GM21717 (cell line): Measurements from ENCODE around the gene EIF3L.

Experiments
- ATAC-seq: cut with Tn5 transposase; IDR thresholded peaks from one replicate; pipeline ENCODE4 v1.9.1; 2021; ENCODE audit warnings: mild to moderate bottlenecking, moderate library complexity; ENCODE audit not compliant: unreplicated experiment

The EIF3L gene

DNA sequence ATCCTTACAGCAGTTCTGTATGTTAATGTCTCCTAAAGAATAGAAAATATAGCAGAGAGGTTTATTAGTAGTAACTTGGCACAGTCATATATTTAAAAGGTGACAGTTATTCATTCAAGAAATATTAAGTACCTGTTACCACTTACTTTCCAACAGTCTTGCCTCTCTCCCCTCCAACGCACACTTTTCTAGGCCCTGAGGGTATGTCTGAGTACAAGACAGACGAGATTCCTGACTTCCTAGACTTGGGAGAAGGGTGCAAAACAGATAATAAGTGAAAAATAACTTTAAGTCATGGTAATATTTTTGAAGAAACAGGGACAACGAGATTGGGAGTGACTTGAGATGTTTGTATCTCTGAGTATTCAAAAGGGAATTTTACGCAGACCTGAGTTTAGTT lies 1.6 kb downstream of the EIF3L start:
- no peak for ATAC-seq

DNA sequence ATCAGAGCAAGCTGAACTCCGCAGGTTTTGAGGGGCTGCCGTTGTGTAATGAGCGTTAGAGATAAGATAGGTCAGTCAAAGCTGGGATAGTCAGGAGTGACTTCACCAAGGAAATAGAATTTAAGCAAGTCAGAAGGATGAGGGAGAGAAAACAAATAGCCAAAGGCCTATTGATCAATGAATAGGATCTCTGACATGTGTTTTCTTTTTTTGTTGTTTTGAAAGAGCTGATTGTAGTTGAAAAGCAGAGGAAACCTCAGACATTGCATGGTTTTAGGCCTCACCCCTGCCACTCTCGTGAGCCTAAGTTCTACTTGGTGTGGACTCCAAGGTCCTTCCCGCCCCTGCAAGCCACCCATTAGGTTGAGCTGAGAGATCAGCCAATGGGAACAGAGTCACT lies 3.2 kb downstream of the EIF3L start:
- ATAC-seq, result no peak

DNA sequence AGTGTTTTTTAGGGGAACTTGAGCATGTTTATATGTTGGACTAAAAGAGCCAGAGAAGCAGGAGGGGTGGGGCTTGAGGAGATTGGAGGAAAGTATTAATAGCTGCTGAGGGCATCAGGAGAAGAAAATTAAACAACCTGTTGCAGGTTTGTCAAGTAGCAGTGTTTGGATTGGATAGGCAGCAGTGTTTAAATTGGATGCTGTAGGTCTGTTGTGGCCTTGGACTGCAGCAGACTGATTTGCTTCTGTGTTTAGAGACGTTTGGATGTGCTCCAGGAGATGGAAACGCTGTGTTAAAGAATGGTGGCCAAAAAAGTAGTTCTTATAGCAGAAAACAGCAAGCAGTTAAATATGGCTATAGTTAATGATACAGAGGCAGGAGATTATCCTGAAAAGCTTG lies 5.7 kb downstream of the EIF3L start:
- ATAC-seq, result no peak

DNA sequence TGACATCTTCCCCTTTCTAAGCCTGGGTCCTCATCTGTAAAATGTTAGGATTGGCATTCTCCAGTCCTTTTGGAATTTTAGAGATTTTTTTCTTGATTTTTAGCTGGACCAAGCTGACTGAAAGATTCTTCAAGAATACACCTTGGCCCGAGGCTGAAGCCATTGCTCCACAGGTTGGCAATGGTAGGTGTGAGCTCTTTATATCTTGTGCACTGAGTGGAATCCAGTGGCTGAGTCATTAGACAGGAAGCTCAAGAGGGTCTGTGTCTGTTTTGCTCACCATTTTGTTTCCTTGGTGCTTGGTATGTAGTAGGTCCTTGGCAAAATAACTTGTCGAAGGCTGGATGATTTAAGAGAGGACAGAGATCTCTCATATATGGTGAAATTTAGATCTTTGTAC lies 6.2 kb downstream of the EIF3L start:
- no peak for ATAC-seq

DNA sequence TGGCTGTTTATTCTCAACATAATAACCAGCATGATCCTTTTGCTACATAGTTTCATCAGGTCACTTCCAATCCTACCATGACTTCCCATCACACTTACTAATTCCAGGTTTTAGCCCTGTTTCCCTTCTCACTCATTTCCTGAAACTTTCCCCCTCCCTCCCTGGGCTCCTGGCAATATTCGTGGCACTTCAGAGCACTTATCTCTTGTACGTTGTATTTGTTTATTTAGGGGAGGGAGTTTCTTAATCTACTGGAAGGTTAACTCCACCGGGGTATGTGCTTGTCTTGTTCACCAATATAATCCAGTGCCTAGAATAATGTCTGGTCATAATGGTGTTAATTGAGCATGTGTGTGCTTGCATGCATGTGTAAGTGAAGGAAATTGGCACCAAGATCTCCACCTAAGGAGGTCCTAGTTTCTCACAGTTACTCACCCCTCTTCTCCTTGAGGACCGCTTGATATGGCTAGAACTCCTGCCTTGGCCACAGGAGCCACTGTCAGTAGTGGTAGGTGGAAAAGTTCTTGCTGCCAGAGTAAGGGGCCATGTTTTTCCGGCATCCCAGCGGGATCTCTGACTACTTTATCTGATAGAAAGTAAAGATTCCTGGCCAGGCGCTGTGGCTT lies 11.7 kb downstream of the EIF3L start:
- ATAC-seq, result no peak

DNA sequence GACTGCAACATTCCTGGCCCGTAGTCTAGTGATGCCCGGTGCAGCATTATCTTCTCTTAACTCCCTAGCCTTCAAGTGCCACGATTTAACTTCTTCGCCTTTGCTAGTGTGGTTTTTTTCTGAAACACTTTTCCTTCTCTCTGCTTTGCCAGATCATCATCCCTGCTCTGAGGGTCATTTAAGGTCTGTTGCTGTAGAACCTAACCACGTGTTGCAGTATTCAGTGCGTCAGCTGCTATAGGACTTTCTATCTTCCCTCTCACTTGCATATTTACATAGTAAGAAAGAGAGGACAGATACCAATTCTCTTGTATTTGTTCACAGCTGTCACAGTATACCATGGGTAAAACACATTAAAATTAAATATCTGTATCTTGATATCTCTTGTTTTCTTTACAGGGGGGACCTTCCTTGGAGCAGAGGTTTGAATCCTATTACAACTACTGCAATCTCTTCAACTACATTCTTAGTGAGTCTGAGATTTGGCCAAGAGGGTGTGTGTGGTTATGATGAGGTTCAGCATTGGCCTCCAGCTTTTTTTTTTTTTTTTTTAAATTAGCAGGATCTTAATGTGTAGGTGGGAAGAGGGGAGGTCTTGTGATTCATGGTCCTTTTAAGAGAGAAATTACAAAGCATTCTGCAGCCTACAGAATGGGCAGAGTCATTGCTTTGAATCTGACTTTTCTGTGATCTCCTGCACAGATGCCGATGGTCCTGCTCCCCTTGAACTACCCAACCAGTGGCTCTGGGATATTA lies 13.5 kb downstream of the EIF3L start:
- ATAC-seq, result no peak

- ATAC-seq, result no peak
These were observed 16.3 kb downstream of the EIF3L start for GRCh38 chr22:37865510-37865909.

- ATAC-seq, result no peak
These were observed 21.1 kb downstream of the EIF3L start for GRCh38 chr22:37870273-37870672.

DNA sequence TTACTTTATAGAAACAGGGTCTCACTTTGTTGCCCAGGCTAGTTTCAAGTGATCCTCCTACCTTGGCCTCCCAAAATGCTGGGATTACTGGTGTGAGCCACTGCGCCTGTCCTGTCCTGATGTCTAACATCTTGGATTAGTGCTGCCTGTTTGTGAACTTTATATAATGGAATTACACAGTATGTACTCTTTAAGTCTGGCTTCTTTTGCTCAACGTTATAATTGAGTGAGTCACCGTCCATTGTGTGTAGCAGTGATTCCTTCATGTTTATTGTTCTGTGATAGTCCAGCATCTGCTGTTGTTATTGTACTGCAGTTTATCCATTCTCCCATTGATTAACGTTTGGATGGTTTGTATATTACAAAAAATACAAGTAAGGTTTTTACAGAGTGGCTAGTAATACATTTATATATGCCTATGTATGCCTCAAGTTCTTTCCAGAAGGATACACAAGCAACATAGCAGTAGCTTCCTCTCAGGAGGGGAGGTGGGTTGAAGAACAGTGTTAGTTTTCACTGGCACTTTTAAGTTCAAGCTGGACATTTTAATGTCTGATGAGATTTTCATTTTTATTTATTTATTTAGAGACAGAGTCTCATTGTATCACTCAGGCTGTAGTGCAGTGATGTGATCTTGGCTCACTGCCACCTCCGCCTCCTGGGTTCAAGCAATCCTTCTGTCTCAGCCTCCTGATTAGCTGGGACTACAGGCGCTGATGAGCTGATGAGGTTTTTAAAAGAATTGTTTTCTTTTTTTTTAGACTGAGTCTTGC lies 31.6 kb downstream of the EIF3L start:
- ATAC-seq, result no peak

GRCh38 chr22:37884420-37884819 lies 35.2 kb downstream of the EIF3L start:
- no peak for ATAC-seq

DNA sequence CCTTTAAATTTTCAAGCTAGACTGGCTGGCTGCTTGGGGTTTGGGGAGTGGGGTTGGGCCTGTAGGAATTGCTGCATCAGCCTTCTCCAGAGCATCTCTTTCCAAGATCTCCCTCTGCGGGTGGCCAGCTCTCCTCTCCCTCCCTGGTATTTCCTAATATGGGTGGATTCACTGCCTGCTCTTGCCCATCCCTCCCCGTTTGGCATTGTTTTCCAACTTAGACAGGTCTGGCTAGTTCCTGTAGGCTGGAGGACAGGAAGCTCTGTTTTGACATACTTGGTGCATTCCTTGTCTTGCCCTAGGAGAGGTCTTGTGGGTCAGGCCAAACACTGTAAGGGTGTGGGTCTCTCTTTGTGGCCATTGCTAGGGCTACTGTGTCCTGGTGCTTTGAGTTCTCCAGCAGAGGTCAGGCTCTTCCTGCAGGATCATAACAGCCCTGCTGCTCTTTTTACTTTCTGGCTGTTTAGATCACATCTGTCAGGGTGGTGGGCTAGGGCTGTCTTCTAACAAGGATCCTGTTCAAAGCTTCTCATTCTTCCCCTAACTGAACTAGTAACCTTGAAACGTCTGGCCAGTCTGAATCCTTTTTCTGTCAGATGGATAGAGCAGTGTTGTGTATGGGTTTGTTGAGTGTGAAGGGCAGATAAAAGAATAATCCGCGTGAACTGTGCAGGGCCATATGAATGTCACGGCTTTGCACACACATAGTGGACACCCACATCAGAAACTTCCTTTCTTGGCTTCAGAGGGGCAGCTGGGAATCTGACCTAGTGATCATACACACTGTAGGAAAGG lies 38.6 kb downstream of the EIF3L start:
- no peak for ATAC-seq

DNA sequence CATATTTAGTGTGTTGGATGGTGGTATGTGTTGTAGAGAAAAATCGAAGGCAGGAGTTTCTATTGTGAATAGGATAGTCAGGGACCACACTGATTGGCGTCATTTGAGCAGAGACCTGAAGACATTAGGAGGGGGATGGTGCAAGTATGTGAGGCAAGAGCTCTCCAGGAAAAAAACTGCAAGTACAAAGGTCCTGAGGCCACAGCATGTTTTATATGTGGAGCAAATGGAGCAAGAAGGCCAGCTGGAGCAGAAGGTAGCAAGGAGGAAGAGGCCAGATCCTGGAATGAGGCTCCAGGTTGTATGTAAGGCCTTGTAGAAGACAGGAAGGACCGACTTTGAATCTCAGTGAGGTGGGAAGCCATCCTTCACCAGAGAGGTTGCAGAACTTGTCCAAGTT lies 42.7 kb downstream of the EIF3L start:
- ATAC-seq, result no peak

GRCh38 chr22:37892566-37893335 lies 43.5 kb downstream of the EIF3L start:
- no peak for ATAC-seq

DNA sequence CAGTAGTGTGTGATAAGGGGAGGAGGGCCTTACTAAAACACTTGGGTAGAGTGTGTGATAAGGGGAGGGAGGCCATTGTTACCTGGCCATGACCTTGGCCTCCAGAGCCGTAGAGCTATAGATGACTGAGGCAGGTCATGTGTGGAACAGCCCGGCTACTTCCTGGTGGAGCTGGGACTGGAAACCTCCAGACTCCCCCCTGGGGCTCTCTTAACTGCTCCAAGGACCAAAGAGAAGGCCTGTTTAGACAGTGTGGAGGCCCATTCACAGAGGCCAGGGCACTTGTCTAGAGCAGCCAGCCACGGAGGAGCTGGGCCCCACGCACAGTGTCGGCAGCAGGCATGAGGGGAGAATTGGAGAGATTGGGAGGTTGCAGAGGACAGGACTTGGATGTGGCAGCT lies 44.4 kb downstream of the EIF3L start:
- ATAC-seq, result no peak

DNA sequence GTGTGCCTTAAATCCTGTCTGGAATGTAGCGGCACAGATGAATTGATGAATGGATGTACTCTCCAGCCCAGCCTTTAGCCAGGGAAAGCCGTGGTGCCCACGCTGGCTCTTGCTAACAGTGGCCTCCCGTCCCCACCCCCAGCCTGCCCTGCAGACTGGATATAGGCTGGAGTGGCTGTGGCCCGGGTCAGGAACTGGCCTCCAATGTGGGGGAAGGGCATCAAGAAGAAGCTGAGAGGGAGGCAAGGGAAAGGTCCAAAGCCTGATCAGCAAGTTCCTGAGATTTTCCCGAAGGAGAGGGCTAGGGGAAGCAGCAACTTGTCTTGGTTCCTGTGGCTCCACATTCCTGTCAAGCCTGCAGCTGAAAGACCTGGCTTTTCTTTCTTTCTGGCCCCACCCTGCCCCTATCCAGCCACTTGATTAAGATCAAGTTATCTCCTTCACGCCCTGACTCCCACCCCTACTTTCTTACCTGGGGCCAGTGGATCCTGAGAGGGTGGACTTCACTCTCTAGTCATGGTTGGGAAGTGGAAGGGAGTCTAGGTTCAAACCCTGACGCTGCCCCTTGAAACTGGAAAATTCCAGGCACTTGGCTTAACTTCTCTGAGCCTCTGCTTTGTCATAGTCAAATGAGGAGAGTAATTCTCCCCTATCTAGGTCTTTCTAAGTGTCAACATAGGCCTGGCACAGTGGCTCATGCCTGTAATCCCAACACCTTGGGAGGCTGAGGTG lies 45.9 kb downstream of the EIF3L start:
- ATAC-seq, result no peak

GRCh38 chr22:37896181-37896592 lies 47.0 kb downstream of the EIF3L start:
- ATAC-seq, result peak; percentile 59

DNA sequence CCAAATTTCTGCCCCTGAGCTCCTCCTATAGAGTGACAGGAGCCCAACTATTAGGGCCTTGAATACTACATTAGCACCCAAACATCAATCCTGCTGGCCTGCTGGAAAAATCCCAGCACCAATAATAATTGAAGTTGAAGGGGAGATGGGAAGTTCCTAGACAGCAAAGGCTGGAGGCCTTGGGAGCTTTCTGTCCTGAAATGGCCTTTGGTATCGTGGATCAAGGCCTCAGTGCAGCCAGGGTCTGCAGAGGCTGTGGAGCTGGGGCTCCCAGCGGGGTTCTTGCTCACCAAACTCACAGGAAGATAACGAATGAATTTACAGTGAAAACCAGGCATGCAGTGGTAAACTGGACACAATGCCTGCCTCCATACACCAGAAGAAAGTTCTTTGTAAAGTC lies 47.7 kb downstream of the EIF3L start:
- ATAC-seq, result no peak

GRCh38 chr22:37897807-37898206 lies 48.6 kb downstream of the EIF3L start:
- ATAC-seq, result no peak

DNA sequence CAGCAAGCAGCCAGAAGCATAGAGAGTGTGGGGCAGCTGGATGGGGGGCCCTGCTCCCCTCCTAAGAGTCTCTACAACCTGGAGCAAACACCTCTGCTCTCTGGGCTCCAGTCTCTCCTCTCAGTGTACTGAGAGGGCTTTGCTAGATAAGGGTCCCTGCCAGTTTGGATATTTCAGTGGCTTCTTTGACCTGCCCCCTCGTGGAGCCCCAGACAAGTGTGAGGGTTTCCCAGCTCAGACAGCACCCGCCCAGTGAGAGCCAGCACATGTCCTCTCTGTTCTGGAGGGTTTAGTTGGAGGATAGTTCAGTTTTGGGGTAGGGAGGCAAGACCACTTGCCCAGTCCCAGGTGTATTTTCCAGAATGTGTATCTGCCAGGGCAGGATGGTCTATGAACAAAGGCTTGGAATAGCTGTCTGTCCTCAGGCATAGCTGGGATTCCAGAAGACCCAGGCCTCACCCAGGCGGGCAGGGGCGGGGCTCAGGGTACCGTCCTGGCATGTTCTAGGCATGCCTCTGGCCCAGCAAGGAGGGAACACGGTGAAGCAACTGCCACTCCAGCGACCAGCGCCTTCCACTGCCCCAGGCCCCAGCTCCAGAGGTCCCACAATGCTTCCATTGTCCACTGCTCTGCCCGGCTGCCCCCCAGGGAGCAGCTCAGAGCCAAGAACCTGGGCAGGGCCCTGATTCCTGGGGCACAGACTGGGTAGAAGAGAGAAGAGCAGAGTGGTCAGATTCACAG lies 49.4 kb downstream of the EIF3L start:
- ATAC-seq, result no peak
